22Rv1 (cell line): ENCODE results near the gene DOP1B.

Source experiments
- CTCF ChIP-seq: fragments of 450-650 bp; IDR thresholded peaks from 2 replicates; pipeline ENCODE4 v1.5.1; 2017; ENCODE audit warnings: mild to moderate bottlenecking
- ZFX ChIP-seq: fragments of 450-650 bp; IDR thresholded peaks from 2 replicates; pipeline ENCODE4 v1.6.1; 2017; ENCODE audit warnings: antibody characterized with exemption, borderline replicate concordance

GRCh38 chr21:36132696-36133095 is 23.9 kb upstream of the DOP1B start:
- TF ChIP-seq CTCF = no peak
- TF ChIP-seq ZFX = no peak
